ENCODE measurements around the gene RBM20. TPM values are rescaled to one million over a fixed set of nuclear protein-coding genes. Genes with fewer than 3 reads are reported as not detected.
A peak's percentile ranks its signal among the peaks of the same experiment; 100 is the strongest.

Gene RBM20
- total and polyA plus RNA-seq, 2 of the 13 experiments (the other 11 are each of a cell fraction or from before 2014, with no cell fraction given), result 0.02 to 0.22 TPM

DNA sequence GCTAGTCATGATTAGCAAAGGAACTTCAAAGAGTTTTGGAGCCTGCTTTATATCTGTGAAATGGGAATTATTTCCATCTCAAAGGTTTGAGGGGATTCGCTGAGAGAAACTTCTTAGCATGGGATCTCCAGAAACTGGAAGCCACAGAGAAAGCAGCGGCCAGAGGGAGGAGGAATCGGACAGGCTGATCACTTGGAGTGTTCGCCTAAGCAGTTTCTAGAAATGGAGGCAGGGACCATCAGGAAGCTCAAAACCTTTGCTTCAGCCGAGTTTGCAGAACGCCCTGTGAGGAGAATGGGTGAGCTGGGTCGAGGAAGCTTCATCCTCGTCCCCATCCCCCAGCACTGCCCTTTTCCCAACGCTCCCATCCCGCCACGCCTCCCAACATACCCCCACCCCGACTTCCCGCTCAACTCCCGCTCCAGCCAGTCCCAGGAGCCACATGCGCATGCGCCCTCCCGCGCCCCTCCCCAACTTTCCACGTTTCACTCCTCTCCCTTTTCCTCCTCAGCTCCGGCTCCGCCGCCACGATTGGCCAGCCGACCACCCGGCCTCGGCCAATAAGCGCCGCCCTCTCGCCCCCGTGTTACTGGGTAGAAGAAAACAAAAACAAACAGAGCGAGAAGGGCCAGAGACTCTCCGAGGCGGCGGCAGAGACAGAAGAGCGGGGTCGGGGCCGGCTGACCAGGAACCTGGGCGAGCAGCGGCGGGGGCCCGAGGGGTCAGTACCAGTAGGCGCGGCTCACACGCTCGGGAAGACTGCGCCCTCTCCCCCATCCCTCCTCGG is 227.4 kb downstream of the RBM20 start, which contains the start of gene PDCD4 (continued):
- TF ChIP-seq, protein P1, sequence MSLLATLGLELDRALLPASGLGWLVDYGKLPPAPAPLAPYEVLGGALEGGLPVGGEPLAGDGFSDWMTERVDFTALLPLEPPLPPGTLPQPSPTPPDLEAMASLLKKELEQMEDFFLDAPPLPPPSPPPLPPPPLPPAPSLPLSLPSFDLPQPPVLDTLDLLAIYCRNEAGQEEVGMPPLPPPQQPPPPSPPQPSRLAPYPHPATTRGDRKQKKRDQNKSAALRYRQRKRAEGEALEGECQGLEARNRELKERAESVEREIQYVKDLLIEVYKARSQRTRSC (CRISPR knock-in tag; IDR thresholded peaks at IDR 0.05; ENCODE audit: low read depth), result no peak
- TF ChIP-seq, protein P2, sequence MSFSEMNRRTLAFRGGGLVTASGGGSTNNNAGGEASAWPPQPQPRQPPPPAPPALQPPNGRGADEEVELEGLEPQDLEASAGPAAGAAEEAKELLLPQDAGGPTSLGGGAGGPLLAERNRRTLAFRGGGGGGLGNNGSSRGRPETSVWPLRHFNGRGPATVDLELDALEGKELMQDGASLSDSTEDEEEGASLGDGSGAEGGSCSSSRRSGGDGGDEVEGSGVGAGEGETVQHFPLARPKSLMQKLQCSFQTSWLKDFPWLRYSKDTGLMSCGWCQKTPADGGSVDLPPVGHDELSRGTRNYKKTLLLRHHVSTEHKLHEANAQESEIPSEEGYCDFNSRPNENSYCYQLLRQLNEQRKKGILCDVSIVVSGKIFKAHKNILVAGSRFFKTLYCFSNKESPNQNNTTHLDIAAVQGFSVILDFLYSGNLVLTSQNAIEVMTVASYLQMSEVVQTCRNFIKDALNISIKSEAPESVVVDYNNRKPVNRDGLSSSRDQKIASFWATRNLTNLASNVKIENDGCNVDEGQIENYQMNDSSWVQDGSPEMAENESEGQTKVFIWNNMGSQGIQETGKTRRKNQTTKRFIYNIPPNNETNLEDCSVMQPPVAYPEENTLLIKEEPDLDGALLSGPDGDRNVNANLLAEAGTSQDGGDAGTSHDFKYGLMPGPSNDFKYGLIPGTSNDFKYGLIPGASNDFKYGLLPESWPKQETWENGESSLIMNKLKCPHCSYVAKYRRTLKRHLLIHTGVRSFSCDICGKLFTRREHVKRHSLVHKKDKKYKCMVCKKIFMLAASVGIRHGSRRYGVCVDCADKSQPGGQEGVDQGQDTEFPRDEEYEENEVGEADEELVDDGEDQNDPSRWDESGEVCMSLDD (CRISPR knock-in tag; IDR thresholded peaks at IDR 0.05; ENCODE audit: borderline replicate concordance), result no peak
- TF ChIP-seq, protein P3, sequence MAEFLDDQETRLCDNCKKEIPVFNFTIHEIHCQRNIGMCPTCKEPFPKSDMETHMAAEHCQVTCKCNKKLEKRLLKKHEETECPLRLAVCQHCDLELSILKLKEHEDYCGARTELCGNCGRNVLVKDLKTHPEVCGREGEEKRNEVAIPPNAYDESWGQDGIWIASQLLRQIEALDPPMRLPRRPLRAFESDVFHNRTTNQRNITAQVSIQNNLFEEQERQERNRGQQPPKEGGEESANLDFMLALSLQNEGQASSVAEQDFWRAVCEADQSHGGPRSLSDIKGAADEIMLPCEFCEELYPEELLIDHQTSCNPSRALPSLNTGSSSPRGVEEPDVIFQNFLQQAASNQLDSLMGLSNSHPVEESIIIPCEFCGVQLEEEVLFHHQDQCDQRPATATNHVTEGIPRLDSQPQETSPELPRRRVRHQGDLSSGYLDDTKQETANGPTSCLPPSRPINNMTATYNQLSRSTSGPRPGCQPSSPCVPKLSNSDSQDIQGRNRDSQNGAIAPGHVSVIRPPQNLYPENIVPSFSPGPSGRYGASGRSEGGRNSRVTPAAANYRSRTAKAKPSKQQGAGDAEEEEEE (CRISPR knock-in tag; IDR thresholded peaks at IDR 0.05; ENCODE audit: borderline replicate concordance), result 0 out of 2 replicates have a peak, but pooled peaks have one; percentile 31
- TF ChIP-seq ZNF713 (CRISPR knock-in tag; IDR thresholded peaks at IDR 0.05) (no peak), ZNF616 (CRISPR knock-in tag; IDR thresholded peaks at IDR 0.05; ENCODE audit: low read depth) (no peak; the same call in 1 of the 2 replicates), ZBTB26 (CRISPR knock-in tag; IDR thresholded peaks at IDR 0.05; ENCODE audit: borderline replicate concordance) (no peak), TEAD3 (CRISPR knock-in tag; optimal IDR thresholded peaks at IDR 0.05; ENCODE audit: borderline replicate concordance) (peak; percentile 23), SMYD3 (CRISPR knock-in tag; IDR thresholded peaks at IDR 0.05) (no peak), MYC (CRISPR knock-in tag; IDR thresholded peaks at IDR 0.05; ENCODE audit: borderline replicate concordance) (no peak), ZBTB2 (CRISPR knock-in tag; IDR thresholded peaks at IDR 0.05; ENCODE audit: low read depth) (peak; percentile 45; the same call in 1 of the 2 replicates), MEIS2 (CRISPR knock-in tag; IDR thresholded peaks at IDR 0.05) (no peak), MAZ (IDR thresholded peaks at IDR 0.05; ENCODE audit: borderline replicate concordance, low read depth, low read length) (peak; percentile 76), MAZ (CRISPR knock-in tag; IDR thresholded peaks at IDR 0.05; ENCODE audit: low read depth) (no peak; the same call in none of the 2 replicates)
- TF ChIP-seq, protein P4, sequence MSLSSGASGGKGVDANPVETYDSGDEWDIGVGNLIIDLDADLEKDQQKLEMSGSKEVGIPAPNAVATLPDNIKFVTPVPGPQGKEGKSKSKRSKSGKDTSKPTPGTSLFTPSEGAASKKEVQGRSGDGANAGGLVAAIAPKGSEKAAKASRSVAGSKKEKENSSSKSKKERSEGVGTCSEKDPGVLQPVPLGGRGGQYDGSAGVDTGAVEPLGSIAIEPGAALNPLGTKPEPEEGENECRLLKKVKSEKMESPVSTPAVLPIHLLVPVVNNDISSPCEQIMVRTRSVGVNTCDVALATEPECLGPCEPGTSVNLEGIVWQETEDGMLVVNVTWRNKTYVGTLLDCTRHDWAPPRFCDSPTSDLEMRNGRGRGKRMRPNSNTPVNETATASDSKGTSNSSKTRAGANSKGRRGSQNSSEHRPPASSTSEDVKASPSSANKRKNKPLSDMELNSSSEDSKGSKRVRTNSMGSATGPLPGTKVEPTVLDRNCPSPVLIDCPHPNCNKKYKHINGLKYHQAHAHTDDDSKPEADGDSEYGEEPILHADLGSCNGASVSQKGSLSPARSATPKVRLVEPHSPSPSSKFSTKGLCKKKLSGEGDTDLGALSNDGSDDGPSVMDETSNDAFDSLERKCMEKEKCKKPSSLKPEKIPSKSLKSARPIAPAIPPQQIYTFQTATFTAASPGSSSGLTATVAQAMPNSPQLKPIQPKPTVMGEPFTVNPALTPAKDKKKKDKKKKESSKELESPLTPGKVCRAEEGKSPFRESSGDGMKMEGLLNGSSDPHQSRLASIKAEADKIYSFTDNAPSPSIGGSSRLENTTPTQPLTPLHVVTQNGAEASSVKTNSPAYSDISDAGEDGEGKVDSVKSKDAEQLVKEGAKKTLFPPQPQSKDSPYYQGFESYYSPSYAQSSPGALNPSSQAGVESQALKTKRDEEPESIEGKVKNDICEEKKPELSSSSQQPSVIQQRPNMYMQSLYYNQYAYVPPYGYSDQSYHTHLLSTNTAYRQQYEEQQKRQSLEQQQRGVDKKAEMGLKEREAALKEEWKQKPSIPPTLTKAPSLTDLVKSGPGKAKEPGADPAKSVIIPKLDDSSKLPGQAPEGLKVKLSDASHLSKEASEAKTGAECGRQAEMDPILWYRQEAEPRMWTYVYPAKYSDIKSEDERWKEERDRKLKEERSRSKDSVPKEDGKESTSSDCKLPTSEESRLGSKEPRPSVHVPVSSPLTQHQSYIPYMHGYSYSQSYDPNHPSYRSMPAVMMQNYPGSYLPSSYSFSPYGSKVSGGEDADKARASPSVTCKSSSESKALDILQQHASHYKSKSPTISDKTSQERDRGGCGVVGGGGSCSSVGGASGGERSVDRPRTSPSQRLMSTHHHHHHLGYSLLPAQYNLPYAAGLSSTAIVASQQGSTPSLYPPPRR (CRISPR knock-in tag; IDR thresholded peaks at IDR 0.05; ENCODE audit: borderline replicate concordance), result peak; percentile 18; the same call in 1 of the 2 replicates
